Inflammatory macrophage (primary cell): ENCODE data around the gene SFXN5.

Experiments
- DNase-seq, 2 donors: peaks; one replicate each; pipeline ENCODE4 v3.0.0-alpha.2; 2020 to 2022

SFXN5 gene

DNA sequence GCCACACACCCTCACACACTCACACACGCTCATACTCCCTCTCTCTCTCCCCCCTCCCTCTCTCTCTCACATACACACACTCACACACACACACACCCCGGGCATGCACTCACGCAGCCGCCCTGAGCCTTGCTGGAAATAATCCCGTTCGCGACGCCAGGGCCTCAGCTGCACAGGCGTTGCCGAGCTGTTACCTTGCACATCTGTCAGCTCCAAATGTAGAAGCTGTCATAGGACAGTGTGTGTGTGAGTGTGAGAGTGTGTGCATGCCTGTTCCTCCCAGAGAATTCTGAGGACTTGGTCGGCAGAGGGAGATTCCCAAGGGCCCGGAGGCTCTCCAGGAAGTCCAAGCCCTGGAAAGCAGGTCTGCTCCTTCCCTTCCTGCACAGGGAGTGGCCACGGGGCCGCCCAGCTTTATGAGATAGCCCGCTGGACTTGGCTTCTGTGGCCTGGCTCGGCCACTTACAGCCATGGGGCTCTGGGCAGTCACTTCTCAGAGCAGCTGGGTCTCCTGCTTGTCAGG is 175.7 kb downstream of the SFXN5 start:
- DNase-seq = no peak

GRCh38 chr2:72895154-72895553 is 176.4 kb downstream of the SFXN5 start:
- DNase-seq = no peak

DNA sequence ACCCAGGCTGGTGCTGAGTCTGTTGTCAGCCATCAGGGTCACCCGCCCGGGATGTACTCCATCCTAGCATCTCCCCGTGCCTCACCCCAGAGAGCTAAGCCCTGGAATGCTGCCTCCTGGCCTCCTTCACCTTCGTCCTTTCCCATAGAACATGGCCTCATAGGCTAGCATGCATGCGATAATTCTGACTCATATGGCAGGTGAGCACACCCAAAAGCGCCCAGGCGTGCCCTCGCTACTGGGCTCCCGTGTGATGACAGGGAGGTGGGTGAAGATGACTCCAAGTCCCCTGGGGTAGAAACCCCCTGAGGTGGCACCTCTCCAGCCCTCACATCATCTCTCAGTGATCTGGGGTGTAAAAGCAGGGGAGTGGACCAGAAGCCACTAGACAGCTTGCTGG is 177.0 kb downstream of the SFXN5 start:
- DNase-seq = no peak

GRCh38 chr2:72893594-72894319 is 177.8 kb downstream of the SFXN5 start:
- DNase-seq = peak; percentile 60 to 70

DNA sequence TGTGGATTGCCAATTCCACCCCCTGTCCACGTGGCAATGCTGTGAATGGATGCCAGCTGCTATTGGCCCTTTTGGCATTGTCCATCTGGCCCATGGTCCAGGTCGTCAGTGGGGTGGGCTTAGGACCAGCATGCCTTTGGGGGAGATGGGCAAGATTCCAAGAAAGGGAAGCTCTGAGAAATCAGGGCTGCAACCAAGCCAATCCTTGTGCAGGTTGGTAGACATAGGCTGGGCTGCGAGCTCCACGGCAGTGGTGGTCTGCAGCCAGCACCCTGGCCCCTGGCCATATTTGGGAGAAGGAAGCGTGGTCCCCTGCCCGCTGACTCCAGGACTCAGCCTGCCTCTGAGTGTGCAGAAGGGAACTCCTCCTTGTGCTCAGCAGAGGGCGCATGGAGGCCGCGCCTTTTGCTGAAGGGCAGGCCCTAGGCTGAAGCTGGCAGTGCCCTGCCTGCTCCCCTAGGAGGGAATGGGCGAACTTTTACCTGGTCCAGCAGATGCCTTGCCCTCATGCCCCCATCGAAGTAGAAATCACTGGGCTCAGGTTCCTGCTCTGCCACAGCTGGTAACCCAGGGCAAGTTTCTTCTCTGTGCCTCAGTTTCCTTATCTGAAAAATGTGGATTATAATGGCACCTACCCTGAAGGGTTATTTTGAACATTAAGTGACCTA is 178.9 kb downstream of the SFXN5 start:
- peak; percentile 65 to 78 for DNase-seq
